Epithelial cell of esophagus (primary cell): ENCODE measurements around the gene KIAA1217.

Experiments used
- DNase-seq: peaks from one replicate; pipeline ENCODE4 v3.0.0; 2010; ENCODE audit warnings: low read depth
- H3K4me3 ChIP-seq: 2 replicates; pipeline ENCODE4 v1.5.1; 2011; ENCODE audit warnings: mild to moderate bottlenecking, low read length, control low read depth
- CTCF ChIP-seq: IDR thresholded peaks from 2 replicates; pipeline ENCODE4 v1.5.1; 2011; ENCODE audit warnings: low read depth, mild to moderate bottlenecking, low read length, control low read depth, inconsistent platforms; ENCODE audit not compliant: insufficient read depth; ENCODE audit errors: missing control alignments

Gene KIAA1217

GRCh38 chr10:24241536-24242040, 32.6 kb downstream of the KIAA1217 start:
- peak overlapping the region; percentile 4 for H3K4me3 ChIP-seq
- no peak for DNase-seq
- no peak for TF ChIP-seq CTCF

- H3K4me3 ChIP-seq, result no peak overlapping the region
- no peak for DNase-seq
- TF ChIP-seq CTCF, result no peak
Measured at GRCh38 chr10:24242562-24242961, 33.6 kb downstream of the KIAA1217 start.

GRCh38 chr10:24246365-24246764, 37.4 kb downstream of the KIAA1217 start:
- no peak for DNase-seq
- TF ChIP-seq CTCF, result no peak
- no peak overlapping the region for H3K4me3 ChIP-seq

GRCh38 chr10:24247841-24248240, 38.9 kb downstream of the KIAA1217 start:
- TF ChIP-seq CTCF, result no peak
- no peak for DNase-seq
- H3K4me3 ChIP-seq, result no peak overlapping the region

GRCh38 chr10:24249829-24250415, 41.0 kb downstream of the KIAA1217 start:
- no peak for TF ChIP-seq CTCF
- DNase-seq, result peak; percentile 95
- peak overlapping the region; percentile 20 for H3K4me3 ChIP-seq

GRCh38 chr10:24251547-24251946, 42.6 kb downstream of the KIAA1217 start:
- no peak for TF ChIP-seq CTCF
- DNase-seq, result peak; percentile 74
- H3K4me3 ChIP-seq, result no peak overlapping the region

- DNase-seq, result peak; percentile 79
- TF ChIP-seq CTCF, result no peak
- H3K4me3 ChIP-seq, result no peak overlapping the region
Measured at GRCh38 chr10:24254180-24254579, 45.2 kb downstream of the KIAA1217 start.
